Measurements from ENCODE around the gene SLC47A2. TPM values are rescaled to one million over a fixed set of nuclear protein-coding genes. Genes with fewer than 3 reads are reported as not detected.
"Not testable (repeated sequence)": the region's sequence is repeated elsewhere in the genome, so short reads cannot be mapped to it uniquely, and the experiment has no call there.

The SLC47A2 gene
- total and polyA plus RNA-seq, 2 experiments from 2014 or later: not detected

- DNase-seq: no peak
- no peak overlapping the region for H2AFZ ChIP-seq
- in situ Hi-C loops (cut with MboI): no loop called here
Observed at GRCh38 chr17:19702217-19702641, 14.2 kb downstream of the SLC47A2 start.

GRCh38 chr17:19686400-19687090 is 29.8 kb downstream of the SLC47A2 start:
- H2AFZ ChIP-seq: no peak overlapping the region
- no peak overlapping the region for H3K9ac ChIP-seq
- H3F3A ChIP-seq (ENCODE audit: insufficient read depth): no peaks in the 10 kb centered on the region
- TF ChIP-seq EZH2 (IDR thresholded peaks at IDR 0.05; ENCODE audit: insufficient read depth, poor library complexity, severe bottlenecking) (no peak), EZH2phosphoT487 (IDR thresholded peaks at IDR 0.05; ENCODE audit: insufficient read depth, low read depth) (no peak)
- DNase-seq: no peak
- H4K20me1 ChIP-seq (ENCODE audit: insufficient read depth): no peaks in the 10 kb centered on the region
- H3K27me3 ChIP-seq (replicated peaks; ENCODE audit: insufficient read depth): no peaks in the 10 kb centered on the region
- no peaks in the 10 kb centered on the region for H3K36me3 ChIP-seq (ENCODE audit: low read depth)
- H3K9me3 ChIP-seq (ENCODE audit: low read depth): no peaks in the 10 kb centered on the region
- WGBS, 2 experiments (ENCODE audit: low coverage in 1 of 2, low lambda C conversion rate in 2 of 2, missing lambda C conversion rate in 2 of 2): 89% methylated on average over 2 of the region's 2 CpGs
- H3K79me2 ChIP-seq (ENCODE audit: insufficient read depth): no peaks in the 10 kb centered on the region
- H3K27ac ChIP-seq: no peak overlapping the region
- in situ Hi-C loops (cut with MboI): loop anchor here (10.0 kb wide), 1 partner anchor 58 kb away; the partner anchor contains the start of gene ALDH3A1
- H3K4me3 ChIP-seq: no peak overlapping the region
- no peaks in the 10 kb centered on the region for H3K4me1 ChIP-seq (ENCODE audit: insufficient read depth)
- H3K4me2 ChIP-seq (ENCODE audit: unreplicated experiment): no peak overlapping the region
- no peaks in the 10 kb centered on the region for H3K9me2 ChIP-seq (ENCODE audit: insufficient read depth)

More at GRCh38 chr17:19702217-19702641, 14.2 kb downstream of the SLC47A2 start:
- Histone ChIP-seq H4K20me1 (ENCODE audit: insufficient read depth) (no peaks in the 10 kb centered on the region), H3K9ac (no peak overlapping the region), H3K27ac (no peak overlapping the region), H3K36me3 (ENCODE audit: low read depth) (no peaks in the 10 kb centered on the region), H3F3A (ENCODE audit: insufficient read depth) (no peaks in the 10 kb centered on the region), H3K9me3 (ENCODE audit: low read depth) (no peaks in the 10 kb centered on the region), H3K9me2 (ENCODE audit: insufficient read depth) (no peaks in the 10 kb centered on the region), H3K4me1 (ENCODE audit: insufficient read depth) (no peaks in the 10 kb centered on the region), H3K79me2 (ENCODE audit: insufficient read depth) (no peaks in the 10 kb centered on the region), H3K27me3 (replicated peaks; ENCODE audit: insufficient read depth) (no peaks in the 10 kb centered on the region), H3K4me2 (ENCODE audit: unreplicated experiment) (no peak overlapping the region), H3K4me3 (no peak overlapping the region)
- 52 to 61% methylated on average over 4 of the region's 4 CpGs for WGBS, 2 experiments (ENCODE audit: low coverage in 1 of 2, low lambda C conversion rate in 2 of 2, missing lambda C conversion rate in 2 of 2)
- TF ChIP-seq EZH2 (IDR thresholded peaks at IDR 0.05; ENCODE audit: insufficient read depth, poor library complexity, severe bottlenecking) (no peak), EZH2phosphoT487 (IDR thresholded peaks at IDR 0.05; ENCODE audit: insufficient read depth, low read depth) (no peak)

GRCh38 chr17:19684909-19685580 is 31.3 kb downstream of the SLC47A2 start:
- H3K4me3 ChIP-seq; H3F3A ChIP-seq (ENCODE audit: insufficient read depth); H3K27ac ChIP-seq; H3K36me3 ChIP-seq (ENCODE audit: low read depth); H3K9me2 ChIP-seq (ENCODE audit: insufficient read depth); H3K9ac ChIP-seq; H3K27me3 ChIP-seq (replicated peaks; ENCODE audit: insufficient read depth); H4K20me1 ChIP-seq (ENCODE audit: insufficient read depth); H3K4me1 ChIP-seq (ENCODE audit: insufficient read depth); H2AFZ ChIP-seq; DNase-seq; H3K79me2 ChIP-seq (ENCODE audit: insufficient read depth); H3K9me3 ChIP-seq (ENCODE audit: low read depth); H3K4me2 ChIP-seq (ENCODE audit: unreplicated experiment): not testable (repeated sequence)
- in situ Hi-C loops (cut with MboI): loop anchor here (10.0 kb wide), 1 partner anchor 60 kb away; the partner anchor contains the start of gene ALDH3A1
- WGBS, 2 experiments (ENCODE audit: low coverage in 1 of 2, low lambda C conversion rate in 2 of 2, missing lambda C conversion rate in 2 of 2): 90 to 92% methylated on average over 25 to 32 of the region's 32 CpGs

- Histone ChIP-seq H4K20me1 (ENCODE audit: insufficient read depth) (no peaks in the 10 kb centered on the region), H3K9ac (no peak overlapping the region), H2AFZ (no peak overlapping the region), H3K9me2 (ENCODE audit: insufficient read depth) (no peaks in the 10 kb centered on the region), H3F3A (ENCODE audit: insufficient read depth) (no peaks in the 10 kb centered on the region), H3K9me3 (ENCODE audit: low read depth) (no peaks in the 10 kb centered on the region), H3K4me2 (ENCODE audit: unreplicated experiment) (no peak overlapping the region), H3K4me1 (ENCODE audit: insufficient read depth) (no peaks in the 10 kb centered on the region), H3K79me2 (ENCODE audit: insufficient read depth) (no peaks in the 10 kb centered on the region), H3K27me3 (replicated peaks; ENCODE audit: insufficient read depth) (no peaks in the 10 kb centered on the region), H3K4me3 (no peak overlapping the region), H3K27ac (no peak overlapping the region), H3K36me3 (ENCODE audit: low read depth) (no peaks in the 10 kb centered on the region)
- 37 to 59% methylated on average over 2 of the region's 2 CpGs for WGBS, 2 experiments (ENCODE audit: low coverage in 1 of 2, low lambda C conversion rate in 2 of 2, missing lambda C conversion rate in 2 of 2)
- no peak for DNase-seq
- no peak for TF ChIP-seq EZH2 (IDR thresholded peaks at IDR 0.05; ENCODE audit: insufficient read depth, poor library complexity, severe bottlenecking)
- TF ChIP-seq EZH2phosphoT487 (IDR thresholded peaks at IDR 0.05; ENCODE audit: insufficient read depth, low read depth): no peak
- in situ Hi-C loops (cut with MboI): loop anchor here (10.0 kb wide), 1 partner anchor 62 kb away; the partner anchor contains the start of gene ALDH3A1
Observed at GRCh38 chr17:19683117-19683516, 33.3 kb downstream of the SLC47A2 start.
